Keratinocyte (primary cell): ENCODE measurements around the gene CCDC158. TPM values are rescaled to one million over a fixed set of nuclear protein-coding genes. Genes with fewer than 3 reads are reported as not detected.

Experiments used
- DNase-seq: peaks from one replicate; pipeline ENCODE4 v3.0.0-alpha.2; 2011; ENCODE audit warnings: low read depth, missing footprints, low spot score
- FAIRE-seq: peaks from 2 replicates; lab custom pipeline; 2011; peaks lifted over from hg19 to GRCh38; lab: Jason Lieb, UNC
- H2AFZ ChIP-seq: 2 replicates; pipeline ENCODE4 v1.6.0; 2012; ENCODE audit warnings: low read length, control low read depth, inconsistent platforms; ENCODE audit not compliant: control insufficient read depth
- H3K27ac ChIP-seq: 2 replicates; pipeline ENCODE4 v1.5.1; 2011; ENCODE audit warnings: low read length; ENCODE audit not compliant: control insufficient read depth, insufficient read depth
- H3K27me3 ChIP-seq: 3 replicates; pipeline ENCODE4 v1.6.0; 2011; ENCODE audit warnings: low read length; ENCODE audit not compliant: control insufficient read depth, insufficient read depth; ENCODE audit errors: extremely low read depth
- H3K36me3 ChIP-seq, 2 experiments: 2 replicates in 1 of 2; 3 replicates in 1 of 2; pipeline ENCODE4 v1.5.1; 2011; ENCODE audit warnings: low read length in 2 of 2, mild to moderate bottlenecking in 1 of 2; ENCODE audit not compliant: control insufficient read depth in 2 of 2, insufficient read depth in 2 of 2; ENCODE audit errors: extremely low read depth in 1 of 2
- H3K4me1 ChIP-seq: 3 replicates; pipeline ENCODE4 v1.5.1; 2011; ENCODE audit warnings: low read length; ENCODE audit not compliant: control insufficient read depth, insufficient read depth; ENCODE audit errors: extremely low read depth
- H3K4me2 ChIP-seq: 3 replicates; pipeline ENCODE4 v1.6.0; 2011; ENCODE audit warnings: low read depth, low read length; ENCODE audit not compliant: control insufficient read depth, insufficient read depth; ENCODE audit errors: extremely low read depth
- H3K4me3 ChIP-seq, 3 experiments: fragments of 200-600 bp in 1 of 3; sonication (generic) in 1 of 3; 2 replicates in 2 of 3; 3 replicates in 1 of 3; pipeline ENCODE4 v1.5.1; 2011 to 2016; ENCODE audit warnings: low read length in 3 of 3, mild to moderate bottlenecking in 3 of 3, control low read depth in 2 of 3, inconsistent platforms in 1 of 3, low read depth in 1 of 3, mixed read lengths in 1 of 3, mixed run types in 1 of 3, moderate library complexity in 1 of 3; ENCODE audit not compliant: control insufficient read depth in 2 of 3, insufficient read depth in 2 of 3; ENCODE audit errors: extremely low read depth in 1 of 3
- H3K79me2 ChIP-seq: 2 replicates; pipeline ENCODE4 v1.6.0; 2012; ENCODE audit warnings: low read length; ENCODE audit not compliant: control insufficient read depth, insufficient read depth
- H3K9ac ChIP-seq: 3 replicates; pipeline ENCODE4 v1.6.0; 2011; ENCODE audit warnings: low read length; ENCODE audit not compliant: control insufficient read depth, insufficient read depth; ENCODE audit errors: extremely low read depth
- H3K9me1 ChIP-seq: 3 replicates; pipeline ENCODE4 v1.6.0; 2011; ENCODE audit warnings: low read length; ENCODE audit not compliant: control insufficient read depth, insufficient read depth; ENCODE audit errors: extremely low read depth
- H3K9me3 ChIP-seq: 2 replicates; pipeline ENCODE4 v1.5.1; 2012; ENCODE audit warnings: low read depth, low read length; ENCODE audit not compliant: control insufficient read depth
- H4K20me1 ChIP-seq: 3 replicates; pipeline ENCODE4 v1.6.0; 2011; ENCODE audit warnings: low read length; ENCODE audit not compliant: control insufficient read depth, insufficient read depth; ENCODE audit errors: extremely low read depth
- CTCF ChIP-seq, 3 experiments: IDR thresholded peaks in 1 of 3; conservative IDR thresholded peaks in 1 of 3; optimal IDR thresholded peaks in 1 of 3; 2 replicates in 2 of 3; 3 replicates in 1 of 3; pipeline versions ENCODE3 to v1.5.1; 2011; ENCODE audit warnings: low read length in 3 of 3, mild to moderate bottlenecking in 3 of 3, moderate library complexity in 2 of 3, control low read depth in 1 of 3, inconsistent platforms in 1 of 3; ENCODE audit not compliant: insufficient read depth in 2 of 3; ENCODE audit errors: extremely low read depth in 1 of 3
- EZH2 ChIP-seq: IDR thresholded peaks from one replicate; pipeline ENCODE4 v1.6.1; 2012; ENCODE audit warnings: inconsistent platforms, mild to moderate bottlenecking, low read length, moderate library complexity
- dilution Hi-C: fragments of 300-500 bp; cut with MboI; formaldehyde crosslinking; loops from one replicate; pipeline ENCODE4 v1.7.0; 2020; ENCODE audit warnings: low sequenced_read_pairs; ENCODE audit not compliant: extremely low pct_ligation_motif_present
- polyA plus RNA-seq, 5 experiments: library from polyadenylated mRNA; depleted of rRNA in 3 of 5; stranded (reverse) in 3 of 5; stranded (forward) in 1 of 5; unstranded in 1 of 5; fragments of >200 nt; gene quantifications; 1 replicate in 1 of 5; 2 replicates in 3 of 5; 3 replicates in 1 of 5; pipeline versions ENCODE4 v1.2.1 to v1.2.3, GENCODE V29; 2011 to 2012; ENCODE audit warnings: missing spikeins in 2 of 5, low read depth in 1 of 5, low replicate concordance in 1 of 5

CCDC158 gene
- polyA plus RNA-seq, 1 donor (not counting 4 experiments of a cell fraction or from before 2014, with no cell fraction given): not detected

- H3K9me3 ChIP-seq: no peaks in the 10 kb centered on the region
- no peak overlapping the region for H3K4me2 ChIP-seq
- TF ChIP-seq EZH2: no peak
- no peak for TF ChIP-seq CTCF (optimal IDR thresholded peaks at IDR 0.05 in 1 of 3, IDR thresholded peaks at IDR 0.05 in 1 of 3, conservative IDR thresholded peaks at IDR 0.05 in 1 of 3; ENCODE audit: extremely low read depth in 1 of 3, insufficient read depth in 2 of 3, low read length in 3 of 3)
- DNase-seq (no peak), FAIRE-seq (no peak)
- no peaks in the 10 kb centered on the region for H3K9me1 ChIP-seq
- dilution Hi-C loops: no loop called here
- H3K4me3 ChIP-seq: no peak overlapping the region
- H4K20me1 ChIP-seq: no peaks in the 10 kb centered on the region
- H3K4me1 ChIP-seq: no peaks in the 10 kb centered on the region
- no peak overlapping the region for H3K27ac ChIP-seq
- H2AFZ ChIP-seq: no peak overlapping the region
- H3K79me2 ChIP-seq: no peaks in the 10 kb centered on the region
- H3K27me3 ChIP-seq: peaks cover 7% of the 10 kb centered on the region
- no peaks in the 10 kb centered on the region for H3K36me3 ChIP-seq
- H3K9ac ChIP-seq: no peak overlapping the region
Measured at GRCh38 chr4:76407440-76408119, 13.4 kb downstream of the CCDC158 start.

- Histone ChIP-seq H3K4me1 (no peaks in the 10 kb centered on the region), H3K4me3 (no peak overlapping the region), H3K4me2 (no peak overlapping the region), H3K9ac (no peak overlapping the region), H3K27me3 (peaks cover 11% of the 10 kb centered on the region), H4K20me1 (no peaks in the 10 kb centered on the region), H3K27ac (no peak overlapping the region), H3K79me2 (no peaks in the 10 kb centered on the region), H3K36me3 (no peaks in the 10 kb centered on the region), H3K9me1 (no peaks in the 10 kb centered on the region), H2AFZ (no peak overlapping the region), H3K9me3 (no peaks in the 10 kb centered on the region)
- FAIRE-seq (no peak), DNase-seq (no peak)
- dilution Hi-C loops: no loop called here
- no peak for TF ChIP-seq EZH2
- no peak for TF ChIP-seq CTCF (optimal IDR thresholded peaks at IDR 0.05 in 1 of 3, IDR thresholded peaks at IDR 0.05 in 1 of 3, conservative IDR thresholded peaks at IDR 0.05 in 1 of 3; ENCODE audit: extremely low read depth in 1 of 3, insufficient read depth in 2 of 3, low read length in 3 of 3)
Measured at GRCh38 chr4:76406081-76406480, 14.9 kb downstream of the CCDC158 start.
